Thyroid gland (tissue), 4 donors: ENCODE measurements around the gene PLEKHO2.

Experiments used
- CTCF ChIP-seq, 6 experiments: fragments of 200-600 bp in 3 of 6; fragments of 450-650 bp in 3 of 6; sonication (generic) in 3 of 6; IDR thresholded peaks; one replicate each; pipeline ENCODE4 v1.5.1; 2016 to 2019; ENCODE audit warnings: antibody characterized with exemption in 6 of 6, mild to moderate bottlenecking in 2 of 6, inconsistent platforms in 1 of 6, moderate library complexity in 1 of 6
- POLR2A ChIP-seq, 2 donors: fragments of 450-650 bp; IDR thresholded peaks; one replicate each; pipeline ENCODE4 v1.6.1; 2017; ENCODE audit warnings: antibody characterized with exemption in 2 of 2, mild to moderate bottlenecking in 2 of 2, moderate library complexity in 1 of 2

- no peak for TF ChIP-seq CTCF (IDR thresholded peaks at IDR 0.05)
- no peak for TF ChIP-seq POLR2A (IDR thresholded peaks at IDR 0.05)
These were observed 5.3 kb downstream of the PLEKHO2 start for GRCh38 chr15:64847016-64847415.
